Astrocyte of the cerebellum (primary cell): ENCODE results near the gene PRAME.
"Not testable (repeated sequence)": the region's sequence is repeated elsewhere in the genome, so short reads cannot be mapped to it uniquely, and the experiment has no call there.

Experiments
- DNase-seq: peaks from one replicate; pipeline ENCODE4 v3.0.0-alpha.2; 2011; ENCODE audit warnings: low read depth
- H3K4me3 ChIP-seq: 2 replicates; pipeline ENCODE4 v1.5.1; 2011; ENCODE audit warnings: mild to moderate bottlenecking, low read depth, low read length, moderate library complexity
- in situ Hi-C: cut with HindIII; loops from 2 replicates; pipeline ENCODE4 v1.10.0; 2017; ENCODE audit warnings: low sequenced_read_pairs
- TF ChIP-seq, protein P1 (sequence below): IDR thresholded peaks from 2 replicates; pipeline ENCODE4 v1.5.1; 2012; ENCODE audit warnings: low read length, low read depth, moderate library complexity, mild to moderate bottlenecking; ENCODE audit errors: missing control alignments

The PRAME gene

GRCh38 chr22:22536515-22536914 is 22.6 kb downstream of the PRAME start:
- DNase-seq: no peak
- in situ Hi-C loops: no loop called here
- TF ChIP-seq, protein P1, sequence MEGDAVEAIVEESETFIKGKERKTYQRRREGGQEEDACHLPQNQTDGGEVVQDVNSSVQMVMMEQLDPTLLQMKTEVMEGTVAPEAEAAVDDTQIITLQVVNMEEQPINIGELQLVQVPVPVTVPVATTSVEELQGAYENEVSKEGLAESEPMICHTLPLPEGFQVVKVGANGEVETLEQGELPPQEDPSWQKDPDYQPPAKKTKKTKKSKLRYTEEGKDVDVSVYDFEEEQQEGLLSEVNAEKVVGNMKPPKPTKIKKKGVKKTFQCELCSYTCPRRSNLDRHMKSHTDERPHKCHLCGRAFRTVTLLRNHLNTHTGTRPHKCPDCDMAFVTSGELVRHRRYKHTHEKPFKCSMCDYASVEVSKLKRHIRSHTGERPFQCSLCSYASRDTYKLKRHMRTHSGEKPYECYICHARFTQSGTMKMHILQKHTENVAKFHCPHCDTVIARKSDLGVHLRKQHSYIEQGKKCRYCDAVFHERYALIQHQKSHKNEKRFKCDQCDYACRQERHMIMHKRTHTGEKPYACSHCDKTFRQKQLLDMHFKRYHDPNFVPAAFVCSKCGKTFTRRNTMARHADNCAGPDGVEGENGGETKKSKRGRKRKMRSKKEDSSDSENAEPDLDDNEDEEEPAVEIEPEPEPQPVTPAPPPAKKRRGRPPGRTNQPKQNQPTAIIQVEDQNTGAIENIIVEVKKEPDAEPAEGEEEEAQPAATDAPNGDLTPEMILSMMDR: no peak
- no peak overlapping the region for H3K4me3 ChIP-seq

GRCh38 chr22:22535662-22536061 is 23.4 kb downstream of the PRAME start:
- in situ Hi-C loops: no loop called here
- TF ChIP-seq, protein P1: no peak
- DNase-seq: no peak

DNA sequence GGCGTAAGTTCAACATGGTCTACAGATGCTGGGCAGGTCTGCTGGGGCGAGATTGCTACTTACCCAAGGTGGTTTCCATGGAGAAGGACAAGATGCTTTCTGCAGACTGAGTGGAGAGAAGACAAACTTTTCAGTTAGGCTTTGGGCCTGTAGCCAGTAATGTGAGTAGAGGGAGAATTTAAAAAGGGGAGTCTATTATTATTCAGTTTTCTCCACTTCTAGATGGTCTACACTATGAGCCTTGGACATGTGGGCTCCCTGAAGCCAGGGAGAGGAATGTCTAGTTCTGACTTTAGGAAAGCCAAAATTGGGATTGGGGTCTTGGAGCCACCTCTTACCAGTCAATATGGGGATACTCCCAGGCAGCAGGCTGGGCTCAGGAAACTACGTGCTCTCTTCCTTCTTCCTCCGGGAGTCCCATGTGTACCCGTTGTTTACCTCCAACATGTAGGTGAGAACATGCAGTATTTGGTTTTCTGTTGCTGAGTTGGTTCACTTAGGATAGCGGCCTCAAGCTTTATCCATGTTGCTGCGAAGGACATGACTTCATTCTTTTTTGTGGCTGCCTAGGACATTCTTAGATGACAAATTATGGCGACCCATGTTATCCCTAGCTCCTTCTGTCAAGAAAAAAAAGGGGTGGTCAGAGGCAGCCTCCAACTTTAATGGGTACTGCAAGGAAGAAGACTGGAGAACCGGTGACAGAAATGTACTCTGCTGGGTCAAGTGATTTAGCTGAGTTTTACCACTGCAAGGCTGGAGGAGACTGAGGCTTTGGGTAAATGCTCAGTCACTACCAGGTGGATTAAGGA is 24.3 kb downstream of the PRAME start:
- in situ Hi-C loops: no loop called here
- TF ChIP-seq, protein P1: no peak
- no peak overlapping the region for H3K4me3 ChIP-seq
- DNase-seq: no peak

More at GRCh38 chr22:22535662-22536061, 23.4 kb downstream of the PRAME start:
- H3K4me3 ChIP-seq: no peak overlapping the region

- TF ChIP-seq, protein P1: no peak
- DNase-seq: no peak
- in situ Hi-C loops: no loop called here
- no peak overlapping the region for H3K4me3 ChIP-seq
These were observed 25.2 kb downstream of the PRAME start for GRCh38 chr22:22533863-22534262.

DNA sequence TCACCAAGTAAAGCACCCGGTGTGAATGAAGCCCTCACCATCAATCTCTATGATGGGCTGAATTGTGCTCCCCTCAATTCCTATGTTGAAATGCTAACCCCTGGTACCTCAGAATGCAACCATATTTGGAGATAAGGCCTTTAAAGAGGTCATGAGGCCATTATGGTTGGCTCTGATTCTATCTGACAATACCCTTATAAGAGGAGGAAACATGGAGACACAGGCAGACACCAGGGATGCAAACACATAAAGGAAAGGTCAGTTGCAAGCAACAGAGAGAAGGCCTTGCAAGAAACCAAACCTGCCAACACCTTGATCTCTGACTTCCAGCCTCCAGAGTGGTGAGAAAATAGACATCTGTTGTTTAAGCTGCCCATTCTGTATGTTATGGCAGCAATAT is 25.6 kb downstream of the PRAME start:
- TF ChIP-seq, protein P1: no peak
- in situ Hi-C loops: no loop called here
- no peak overlapping the region for H3K4me3 ChIP-seq
- no peak for DNase-seq

GRCh38 chr22:22532547-22533071 is 26.5 kb downstream of the PRAME start:
- in situ Hi-C loops: not testable (repeated sequence)

More at GRCh38 chr22:22532547-22533071, 26.5 kb downstream of the PRAME start:
- H3K4me3 ChIP-seq, DNase-seq: not testable (repeated sequence)
